Osteocyte (in vitro differentiated cells): ENCODE results near the gene C3AR1. TPM values are rescaled to one million over a fixed set of nuclear protein-coding genes. Genes with fewer than 3 reads are reported as not detected.

Experiments
- DNase-seq: peaks from one replicate; pipeline ENCODE4 v3.0.0; 2021; ENCODE audit warnings: mixed read lengths; ENCODE audit not compliant: unreplicated experiment; ENCODE audit errors: extremely low spot score
- H3K27ac Mint-ChIP-seq: one replicate; pipeline ENCODE4 v1.8.0; 2021; ENCODE audit warnings: mild to moderate bottlenecking, mixed read lengths; ENCODE audit not compliant: unreplicated experiment
- H3K27me3 Mint-ChIP-seq: one replicate; pipeline ENCODE4 v1.8.0; 2021; ENCODE audit warnings: mixed read lengths; ENCODE audit not compliant: unreplicated experiment
- H3K36me3 Mint-ChIP-seq: one replicate; pipeline ENCODE4 v1.8.0; 2021; ENCODE audit warnings: mixed read lengths; ENCODE audit not compliant: unreplicated experiment
- H3K4me1 Mint-ChIP-seq: one replicate; pipeline ENCODE4 v1.8.0; 2021; ENCODE audit warnings: mixed read lengths; ENCODE audit not compliant: unreplicated experiment
- H3K4me3 Mint-ChIP-seq: one replicate; pipeline ENCODE4 v1.8.0; 2021; ENCODE audit warnings: mild to moderate bottlenecking, moderate library complexity, mixed read lengths; ENCODE audit not compliant: unreplicated experiment
- H3K9me3 Mint-ChIP-seq: one replicate; pipeline ENCODE4 v1.8.0; 2021; ENCODE audit warnings: mixed read lengths; ENCODE audit not compliant: unreplicated experiment
- total RNA-seq: library from RNA; stranded (reverse); gene quantifications from 2 replicates; pipeline ENCODE4 v1.2.1, GENCODE V29; 2021
- TF ChIP-seq, protein P1 (sequence below): fragments of 200-600 bp; sonication (generic); IDR thresholded peaks from 2 replicates; pipeline ENCODE4 v1.5.0; 2021; ENCODE audit warnings: antibody characterized with exemption, mild to moderate bottlenecking, moderate library complexity

Gene C3AR1
- total RNA-seq, 1 donor from 2014 or later: not detected

- Mint-ChIP-seq H3K4me1 (peaks cover 51% of the 10 kb centered on the region), H3K27me3 (no peaks in the 10 kb centered on the region), H3K27ac (peak overlapping the region; percentile 69), H3K9me3 (no peaks in the 10 kb centered on the region), H3K36me3 (peaks cover 19% of the 10 kb centered on the region), H3K4me3 (peak overlapping the region; percentile 58)
- no peak for DNase-seq
- TF ChIP-seq, protein P1, sequence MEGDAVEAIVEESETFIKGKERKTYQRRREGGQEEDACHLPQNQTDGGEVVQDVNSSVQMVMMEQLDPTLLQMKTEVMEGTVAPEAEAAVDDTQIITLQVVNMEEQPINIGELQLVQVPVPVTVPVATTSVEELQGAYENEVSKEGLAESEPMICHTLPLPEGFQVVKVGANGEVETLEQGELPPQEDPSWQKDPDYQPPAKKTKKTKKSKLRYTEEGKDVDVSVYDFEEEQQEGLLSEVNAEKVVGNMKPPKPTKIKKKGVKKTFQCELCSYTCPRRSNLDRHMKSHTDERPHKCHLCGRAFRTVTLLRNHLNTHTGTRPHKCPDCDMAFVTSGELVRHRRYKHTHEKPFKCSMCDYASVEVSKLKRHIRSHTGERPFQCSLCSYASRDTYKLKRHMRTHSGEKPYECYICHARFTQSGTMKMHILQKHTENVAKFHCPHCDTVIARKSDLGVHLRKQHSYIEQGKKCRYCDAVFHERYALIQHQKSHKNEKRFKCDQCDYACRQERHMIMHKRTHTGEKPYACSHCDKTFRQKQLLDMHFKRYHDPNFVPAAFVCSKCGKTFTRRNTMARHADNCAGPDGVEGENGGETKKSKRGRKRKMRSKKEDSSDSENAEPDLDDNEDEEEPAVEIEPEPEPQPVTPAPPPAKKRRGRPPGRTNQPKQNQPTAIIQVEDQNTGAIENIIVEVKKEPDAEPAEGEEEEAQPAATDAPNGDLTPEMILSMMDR: no peak
These were observed 27.5 kb downstream of the C3AR1 start for GRCh38 chr12:8038659-8039114.

GRCh38 chr12:8037947-8038346 is 28.2 kb downstream of the C3AR1 start:
- no peak for DNase-seq
- no peaks in the 10 kb centered on the region for H3K9me3 Mint-ChIP-seq
- TF ChIP-seq, protein P1: no peak
- H3K4me1 Mint-ChIP-seq: peaks cover 57% of the 10 kb centered on the region
- no peaks in the 10 kb centered on the region for H3K27me3 Mint-ChIP-seq
- H3K36me3 Mint-ChIP-seq: peaks cover 13% of the 10 kb centered on the region
- peak overlapping the region; percentile 58 for H3K4me3 Mint-ChIP-seq
- H3K27ac Mint-ChIP-seq: peak overlapping the region; percentile 69

DNA sequence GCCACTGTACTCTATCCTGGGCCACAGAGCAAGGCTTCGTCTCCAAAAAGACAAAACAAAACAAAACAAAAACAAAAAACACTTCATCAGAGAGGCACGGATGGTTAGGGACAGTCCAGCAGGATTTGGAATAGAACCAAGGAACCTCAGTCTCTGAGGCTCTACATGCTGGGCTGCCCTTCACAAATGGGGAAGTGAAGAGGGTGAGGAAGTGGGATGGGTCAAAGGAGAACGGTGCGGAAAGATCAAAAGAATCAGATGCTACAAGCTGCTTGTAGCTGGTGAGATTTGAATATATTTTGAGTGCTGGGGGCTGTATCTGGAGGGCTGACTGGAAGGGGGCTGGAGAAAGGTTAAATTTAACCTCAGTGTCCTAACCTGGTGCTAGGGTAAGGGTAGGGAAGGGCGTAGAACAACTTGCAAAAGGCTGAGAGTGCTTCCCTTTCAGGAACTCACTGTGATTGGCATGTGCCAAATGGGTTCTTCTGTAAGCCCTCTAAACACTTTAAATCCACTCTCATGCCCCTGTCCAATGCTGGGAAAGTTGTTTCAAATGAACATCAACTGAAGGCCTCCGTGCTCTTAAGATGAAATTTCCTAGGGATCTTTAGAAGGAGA is 29.0 kb downstream of the C3AR1 start:
- DNase-seq: no peak
- Mint-ChIP-seq H3K9me3 (no peaks in the 10 kb centered on the region), H3K4me3 (no peak overlapping the region), H3K27me3 (no peaks in the 10 kb centered on the region), H3K4me1 (peaks cover 57% of the 10 kb centered on the region), H3K36me3 (peaks cover 13% of the 10 kb centered on the region), H3K27ac (peak overlapping the region; percentile 69)
- TF ChIP-seq, protein P1: no peak

- Mint-ChIP-seq H3K27me3 (no peaks in the 10 kb centered on the region), H3K36me3 (peaks cover 11% of the 10 kb centered on the region), H3K4me1 (peaks cover 62% of the 10 kb centered on the region), H3K27ac (peak overlapping the region; percentile 23), H3K4me3 (no peak overlapping the region), H3K9me3 (no peaks in the 10 kb centered on the region)
- TF ChIP-seq, protein P1: no peak
- no peak for DNase-seq
These were observed 29.8 kb downstream of the C3AR1 start for GRCh38 chr12:8036346-8036745.

DNA sequence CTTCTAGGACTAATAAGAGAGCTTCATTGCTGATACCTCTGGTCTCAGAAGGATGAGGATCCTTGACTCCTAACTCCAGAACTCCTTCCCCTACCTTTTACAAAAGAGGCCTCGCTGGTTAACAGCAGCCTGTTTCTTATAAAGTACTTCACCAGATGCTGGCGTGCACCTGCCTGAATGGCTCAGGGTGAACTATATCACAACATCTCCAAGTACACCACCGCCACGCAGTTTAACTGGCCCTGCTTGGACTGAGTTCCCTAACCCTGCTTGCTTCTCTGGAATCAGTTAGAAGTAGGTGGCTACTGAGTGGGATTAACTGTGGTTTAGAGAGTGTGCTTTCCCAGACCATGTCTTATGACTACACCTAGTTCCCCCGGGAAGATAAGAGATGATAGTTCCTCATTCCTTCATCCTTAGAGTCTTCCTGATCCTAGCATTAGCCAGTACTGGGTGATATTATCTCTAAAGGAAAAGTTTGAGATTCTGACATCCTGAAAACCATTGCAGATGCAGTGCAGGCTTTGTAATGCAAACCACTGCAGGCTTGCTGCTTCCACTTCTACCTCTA is 30.6 kb downstream of the C3AR1 start:
- Mint-ChIP-seq H3K27me3 (no peaks in the 10 kb centered on the region), H3K4me1 (peaks cover 62% of the 10 kb centered on the region), H3K9me3 (no peaks in the 10 kb centered on the region), H3K36me3 (peaks cover 8% of the 10 kb centered on the region), H3K27ac (no peak overlapping the region), H3K4me3 (no peak overlapping the region)
- TF ChIP-seq, protein P1: no peak
- no peak for DNase-seq
